Activated CD4-positive, alpha-beta T cell treated with anti-CD3 and anti-CD28 coated beads for 48 hours (primary cell): ENCODE measurements around the gene PFDN6.

Experiments
- DNase-seq: peaks from one replicate; pipeline ENCODE4 v3.0.0-alpha.2; 2020

PFDN6 gene

GRCh38 chr6:33296797-33297405, 7.5 kb downstream of the PFDN6 start:
- DNase-seq = no peak

DNA sequence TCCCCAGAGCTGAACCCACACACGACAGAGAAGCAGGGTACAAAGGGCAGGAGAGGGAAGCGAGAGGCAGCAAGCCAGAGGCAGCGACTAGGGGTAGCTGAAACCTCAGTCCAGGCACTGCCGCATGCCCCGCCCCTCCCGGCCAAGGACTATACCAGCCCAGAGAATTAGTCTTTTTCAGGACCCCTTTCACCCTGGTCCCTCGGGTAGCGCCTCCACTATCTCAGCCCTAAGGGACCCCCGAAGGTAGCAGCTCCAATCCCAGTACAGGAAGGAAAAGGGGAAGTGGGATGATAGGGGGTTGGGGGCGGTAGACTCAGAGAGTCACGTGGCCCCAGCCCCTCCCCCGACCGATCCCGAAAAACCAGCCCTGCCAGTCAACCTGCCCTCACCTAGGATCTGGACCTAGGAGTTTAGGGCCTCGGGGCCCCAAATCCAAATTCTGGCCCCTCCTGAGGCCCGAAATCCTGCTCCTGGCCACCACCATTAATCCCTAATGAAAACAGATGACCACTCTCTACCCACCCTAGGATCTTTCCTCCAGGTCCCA, 8.1 kb downstream of the PFDN6 start:
- no peak for DNase-seq

DNA sequence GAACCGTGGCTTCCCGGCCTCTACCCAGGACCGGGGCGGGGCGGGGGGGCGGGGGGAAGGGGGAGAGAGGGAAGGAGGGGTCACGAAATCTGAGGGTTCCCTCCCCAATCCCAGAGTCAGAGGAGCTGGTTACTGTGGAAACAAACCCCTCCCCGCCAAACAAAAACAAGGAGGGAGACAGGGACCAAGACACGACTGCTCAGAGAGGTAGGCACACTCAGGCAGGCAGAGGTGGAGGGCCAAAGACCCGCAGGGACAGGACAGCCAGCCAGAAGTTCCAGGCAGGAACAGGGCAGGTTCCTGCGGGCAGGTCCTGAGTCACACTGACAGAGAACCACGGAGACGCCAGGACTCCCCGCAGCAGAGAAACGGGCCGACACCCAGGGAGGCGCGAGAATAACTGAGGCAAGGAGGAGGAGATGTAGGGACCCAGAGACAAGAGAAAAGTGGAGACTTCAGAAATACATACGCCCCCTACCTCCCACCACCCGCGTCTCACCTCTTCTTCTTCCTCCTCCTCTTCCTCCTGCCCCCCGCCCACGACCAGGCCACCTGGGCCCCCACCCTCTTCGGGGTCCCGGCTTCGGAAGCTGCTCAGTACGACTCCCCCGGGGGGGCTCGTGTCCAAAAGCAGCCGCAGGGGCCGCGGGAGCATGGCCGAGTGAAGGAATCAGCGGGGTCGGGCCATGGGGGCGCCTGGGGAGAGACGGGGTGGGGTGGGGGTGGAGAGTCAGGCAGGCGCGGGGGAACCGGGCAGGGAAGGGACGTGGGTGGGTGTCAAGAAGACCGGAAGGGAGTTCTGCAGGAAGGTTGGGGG, 8.8 kb downstream of the PFDN6 start:
- DNase-seq = peak; percentile 78

DNA sequence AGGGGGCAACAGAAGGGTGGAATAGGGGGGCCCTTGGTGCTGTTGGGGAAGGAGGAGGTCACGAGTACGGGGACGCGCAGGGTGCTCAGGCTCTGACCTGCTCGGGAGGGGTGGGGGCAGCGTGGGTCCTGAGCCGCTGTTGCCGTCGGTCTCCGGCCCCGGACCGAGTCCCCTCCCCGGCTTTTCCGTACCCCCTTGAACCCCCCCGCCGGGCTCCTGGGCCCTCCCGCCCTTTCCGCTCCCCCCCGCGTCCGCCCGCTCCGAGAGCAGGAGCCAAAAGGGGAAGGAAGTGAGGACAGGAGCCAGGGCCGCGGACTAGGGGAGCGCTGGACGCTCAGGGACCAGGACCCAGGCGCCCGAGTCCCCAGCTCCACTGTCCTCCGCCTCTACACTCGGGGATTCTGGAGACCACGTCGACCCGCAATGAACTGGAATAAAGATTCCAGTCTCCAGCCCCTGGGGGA, 9.4 kb downstream of the PFDN6 start, which contains the start of gene RGL2:
RGL2 (minus strand) TSS at position 170 of the 464 bp plus-strand sequence. CDS start 332 bp downstream, outside the sequence.
- DNase-seq = peak; percentile 58

- DNase-seq = peak; percentile 96
Measured at GRCh38 chr6:33299237-33299944, 10.0 kb downstream of the PFDN6 start.

DNA sequence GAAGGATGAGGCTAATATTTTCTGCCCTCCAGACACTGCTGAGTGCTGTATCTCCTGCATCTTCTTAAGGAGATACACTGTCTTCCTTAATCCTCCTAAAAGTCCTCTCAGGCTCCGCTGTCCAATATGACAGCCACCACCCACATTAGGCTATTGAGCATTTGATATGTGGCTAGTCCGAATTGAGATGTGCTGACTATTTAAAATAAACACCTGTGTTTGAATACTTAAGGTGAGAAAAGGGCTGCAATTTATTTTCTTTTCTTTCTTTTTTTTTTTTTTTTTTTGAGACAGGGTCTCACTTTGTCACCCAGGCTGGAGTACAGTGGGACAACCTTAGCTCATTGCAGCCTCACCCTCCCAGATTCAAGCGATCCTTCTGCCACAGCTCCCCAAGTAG, 12.5 kb downstream of the PFDN6 start:
- DNase-seq = no peak

- no peak for DNase-seq
Measured at GRCh38 chr6:33304216-33304615, 14.8 kb downstream of the PFDN6 start.

DNA sequence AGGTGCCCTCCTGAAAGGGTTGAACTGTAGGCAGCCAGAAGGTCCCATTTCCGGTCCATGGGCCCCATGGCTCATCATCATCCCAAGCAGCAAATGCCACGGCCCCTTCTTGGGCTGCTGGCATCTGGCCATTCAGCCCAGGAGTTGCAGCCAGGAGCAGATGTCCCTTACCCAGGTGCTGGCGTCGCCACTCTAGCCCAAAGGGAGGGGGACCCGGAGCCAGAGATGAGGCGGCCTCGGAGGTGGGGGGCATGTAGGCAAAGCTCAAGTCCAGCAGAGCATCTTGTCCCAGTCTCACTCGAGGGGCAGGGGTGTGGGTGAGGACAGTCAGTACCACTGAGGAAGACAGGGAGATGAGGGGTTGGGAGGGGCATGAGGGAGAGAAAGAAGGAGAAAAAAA, 15.7 kb downstream of the PFDN6 start:
- no peak for DNase-seq

DNA sequence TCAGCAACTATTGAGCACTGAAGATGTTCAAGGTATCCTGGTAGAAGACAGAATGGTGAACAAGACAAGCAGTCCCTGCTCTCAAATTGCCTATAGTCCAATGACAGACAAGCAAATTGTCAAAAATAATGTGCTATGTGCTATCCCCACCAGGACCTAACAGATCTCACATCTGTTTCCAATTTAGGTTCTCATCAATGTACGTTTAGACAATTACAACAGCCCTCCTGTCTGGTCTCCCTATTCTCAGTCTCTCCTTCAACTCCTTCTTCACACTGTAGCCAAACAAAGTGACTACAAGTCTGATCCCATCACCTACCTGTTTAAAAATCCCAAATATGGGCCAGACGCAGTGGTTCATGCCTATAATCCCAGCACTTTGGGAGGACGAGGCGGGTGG, 17.0 kb downstream of the PFDN6 start:
- no peak for DNase-seq

GRCh38 chr6:33312361-33313104, 23.1 kb downstream of the PFDN6 start:
- peak; percentile 86 for DNase-seq

- peak; percentile 63 for DNase-seq
Measured at GRCh38 chr6:33313105-33313708, 23.8 kb downstream of the PFDN6 start.

DNA sequence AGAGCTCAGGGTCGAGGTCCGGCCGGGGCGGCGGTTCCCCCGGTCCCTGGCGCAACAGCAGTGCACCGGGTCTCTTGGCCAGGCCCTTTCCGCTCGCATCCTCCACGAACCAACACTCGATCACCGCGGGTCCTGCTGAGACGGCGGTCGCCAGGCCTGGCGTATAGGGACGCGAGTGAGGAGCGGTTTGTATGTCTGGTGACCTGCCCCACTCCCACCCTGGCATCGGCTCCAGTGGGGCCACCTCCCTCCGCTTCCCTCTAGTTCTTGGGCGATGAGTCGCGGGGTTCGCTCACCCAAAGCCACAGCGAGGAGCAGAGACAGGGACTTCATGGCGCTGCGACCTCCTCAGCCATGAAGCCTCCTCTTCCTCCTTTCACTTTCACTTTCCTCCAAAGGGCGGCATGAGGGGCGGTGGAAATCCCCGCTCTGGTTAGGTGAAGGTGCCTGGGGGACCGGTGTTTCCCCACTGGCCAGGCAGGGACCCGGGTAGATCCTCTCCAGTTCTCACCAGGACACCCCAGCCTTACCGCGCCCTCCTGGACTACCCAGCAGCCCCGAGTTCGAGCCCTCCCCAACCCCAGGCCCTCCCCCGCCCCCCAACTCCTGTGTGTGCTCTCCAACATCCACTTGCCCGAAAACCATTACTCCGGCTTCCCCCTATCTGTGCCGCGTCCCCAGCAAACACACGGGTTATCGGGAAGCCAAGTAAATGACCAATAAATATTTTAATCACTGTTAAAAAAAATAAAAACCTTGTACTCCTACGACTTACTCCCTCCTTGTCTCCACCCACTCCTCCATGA, 24.5 kb downstream of the PFDN6 start, which contains the start of gene TAPBP:
TAPBP (minus strand) TSS at position 370 of the 806 bp plus-strand sequence; CDS start at position 333, 37 bp downstream.
- DNase-seq = peak; percentile 88

DNA sequence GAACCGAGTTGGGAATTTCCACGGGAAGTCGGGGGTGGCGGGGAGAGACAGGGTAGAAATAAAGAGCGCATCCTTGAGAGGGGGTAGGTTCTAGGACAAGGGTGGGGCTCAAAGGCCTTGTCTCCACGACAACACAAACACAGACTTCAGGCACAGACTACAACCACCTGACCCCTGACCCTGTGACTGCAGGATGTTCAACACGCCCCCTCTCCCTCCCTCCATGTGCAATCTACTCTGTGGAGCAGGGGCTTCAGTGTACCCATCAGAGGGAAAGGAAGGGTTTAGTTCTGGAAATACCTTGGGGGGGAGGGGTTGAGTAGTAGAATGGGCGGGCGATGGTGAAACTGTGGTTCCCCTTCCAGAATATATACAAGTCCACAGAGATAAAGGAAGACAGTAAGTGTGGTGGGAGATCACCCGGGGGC, 25.1 kb downstream of the PFDN6 start:
- peak; percentile 68 for DNase-seq

GRCh38 chr6:33314943-33315792, 25.8 kb downstream of the PFDN6 start:
- peak; percentile 26 for DNase-seq

GRCh38 chr6:33315793-33316602, 26.6 kb downstream of the PFDN6 start:
- no peak for DNase-seq

DNA sequence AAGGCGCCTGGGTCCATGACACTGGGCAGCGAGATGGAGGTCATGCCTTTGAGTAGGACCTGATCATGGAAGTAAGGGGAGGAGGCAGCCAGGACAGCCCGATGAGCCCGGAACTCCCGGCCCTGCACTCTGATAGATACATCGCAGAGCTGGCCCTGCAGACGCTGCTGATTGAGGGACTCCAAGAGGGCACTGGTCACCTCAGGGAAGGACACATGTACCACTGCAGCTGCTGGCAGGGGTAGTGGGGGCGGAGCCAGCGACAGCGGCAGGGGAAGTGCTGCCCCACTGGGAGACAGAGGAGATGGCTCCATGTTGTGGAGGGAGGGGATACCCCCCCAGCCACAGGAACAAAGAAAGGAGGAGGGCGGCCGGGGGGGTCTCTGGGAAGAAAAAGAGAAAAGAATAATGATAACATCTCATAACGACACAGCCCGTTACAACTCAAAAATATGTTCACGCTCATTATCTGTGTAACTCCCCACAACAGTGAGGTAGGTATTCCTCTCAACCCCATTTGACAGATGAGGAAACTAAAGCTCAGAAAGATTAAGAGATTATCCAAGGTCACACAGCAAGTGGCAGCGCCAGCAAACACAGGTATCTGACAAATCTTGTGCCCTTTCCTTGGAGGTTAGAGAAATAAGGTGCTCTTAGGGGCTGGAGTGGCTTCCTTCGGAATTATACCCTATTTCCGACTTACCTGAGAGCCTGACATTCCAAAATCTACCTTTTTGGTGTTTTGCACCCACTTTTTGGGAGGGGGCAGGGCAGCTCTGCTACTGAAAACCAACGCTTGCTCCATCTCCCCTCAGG, 27.4 kb downstream of the PFDN6 start:
- no peak for DNase-seq

DNA sequence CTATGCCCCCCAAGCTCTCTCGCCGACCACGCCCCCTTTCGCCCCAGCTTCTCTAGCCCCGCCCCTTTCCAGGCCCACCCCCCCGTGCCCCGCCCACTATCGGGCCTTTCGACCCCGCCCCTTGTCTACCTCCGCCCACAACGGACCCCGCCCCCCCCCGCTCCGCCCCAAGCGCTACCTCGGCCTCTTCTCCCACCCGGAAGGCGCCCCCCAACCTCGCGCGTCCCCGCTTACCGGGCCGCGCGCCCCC, 27.9 kb downstream of the PFDN6 start:
- no peak for DNase-seq

DNA sequence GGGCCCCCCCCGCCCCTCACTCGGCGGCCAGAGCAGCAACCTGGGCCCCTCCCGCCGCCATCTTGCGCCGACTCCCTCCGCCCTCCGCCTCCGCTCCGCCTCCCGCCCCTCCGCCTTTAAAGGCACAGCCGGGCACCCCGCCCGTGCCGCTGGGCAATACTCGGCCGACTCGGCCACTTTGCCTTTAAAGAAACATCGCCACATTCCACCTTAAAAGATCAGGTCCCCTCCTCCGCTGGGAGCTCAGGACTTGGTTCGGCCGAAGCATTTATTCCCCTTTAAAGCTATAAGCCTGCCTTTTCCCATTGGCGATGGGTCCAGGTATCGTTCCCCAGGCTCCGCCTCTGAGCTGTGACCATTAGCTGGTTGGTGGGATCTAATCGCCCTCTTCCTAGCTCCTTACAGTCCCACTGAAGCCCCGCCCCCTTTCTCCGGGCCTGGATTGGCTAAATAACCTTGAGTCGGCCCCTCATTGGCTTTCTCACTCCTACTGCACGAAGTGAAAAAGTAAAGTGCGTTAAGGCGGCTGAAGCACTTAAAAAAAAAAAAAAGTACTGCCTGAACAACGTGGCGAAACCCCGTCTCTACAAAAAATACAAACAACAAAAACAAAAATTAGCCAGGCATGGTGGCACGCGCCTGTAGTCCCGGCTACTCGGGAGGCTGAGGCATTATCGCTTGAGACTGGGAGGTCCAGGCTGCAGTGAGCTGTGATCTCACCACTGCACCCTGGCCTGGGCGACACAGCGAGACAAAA, 28.4 kb downstream of the PFDN6 start, which contains the start of gene ZBTB22:
ZBTB22 (minus strand) TSS at position 76 of the 757 bp plus-strand sequence. CDS start 828 bp downstream, outside the sequence.
- DNase-seq = peak; percentile 98
